Measurements from ENCODE around the gene ASB2.

ASB2 gene, protein sequence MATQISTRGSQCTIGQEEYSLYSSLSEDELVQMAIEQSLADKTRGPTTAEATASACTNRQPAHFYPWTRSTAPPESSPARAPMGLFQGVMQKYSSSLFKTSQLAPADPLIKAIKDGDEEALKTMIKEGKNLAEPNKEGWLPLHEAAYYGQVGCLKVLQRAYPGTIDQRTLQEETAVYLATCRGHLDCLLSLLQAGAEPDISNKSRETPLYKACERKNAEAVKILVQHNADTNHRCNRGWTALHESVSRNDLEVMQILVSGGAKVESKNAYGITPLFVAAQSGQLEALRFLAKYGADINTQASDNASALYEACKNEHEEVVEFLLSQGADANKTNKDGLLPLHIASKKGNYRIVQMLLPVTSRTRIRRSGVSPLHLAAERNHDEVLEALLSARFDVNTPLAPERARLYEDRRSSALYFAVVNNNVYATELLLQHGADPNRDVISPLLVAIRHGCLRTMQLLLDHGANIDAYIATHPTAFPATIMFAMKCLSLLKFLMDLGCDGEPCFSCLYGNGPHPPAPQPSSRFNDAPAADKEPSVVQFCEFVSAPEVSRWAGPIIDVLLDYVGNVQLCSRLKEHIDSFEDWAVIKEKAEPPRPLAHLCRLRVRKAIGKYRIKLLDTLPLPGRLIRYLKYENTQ

GRCh38 chr14:93976477-93977057, at the start of gene ASB2:
Gene ASB2 (minus strand): TSS chr14:93976570. CDS start chr14:93964539, 12,031 bp downstream.
- no peak for DNase-seq (ENCODE audit: low read depth)

- no peak for DNase-seq (ENCODE audit: low read depth)
Observed at GRCh38 chr14:94025720-94026119, 49.4 kb upstream of the ASB2 start.

DNA sequence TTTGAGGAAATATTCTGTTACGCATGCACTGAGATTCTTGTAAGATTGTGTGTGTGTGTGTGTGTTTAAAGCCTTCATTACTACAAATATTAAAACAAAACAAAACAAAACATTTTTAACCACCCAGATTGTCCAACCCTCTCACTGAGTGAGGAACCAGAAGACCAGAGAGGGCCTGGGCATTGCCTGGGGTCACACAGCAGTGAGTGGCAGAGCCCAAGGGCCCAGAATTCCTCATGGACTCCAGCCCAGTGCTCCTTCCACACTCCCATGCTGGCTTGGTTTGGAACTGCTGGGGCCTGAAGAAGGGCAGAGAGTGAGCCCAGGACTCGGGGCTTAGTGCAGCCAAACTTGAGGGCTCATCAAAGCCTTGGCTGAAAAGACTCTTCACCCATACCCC, 48.2 kb upstream of the ASB2 start:
- no peak for DNase-seq (ENCODE audit: low read depth)

DNA sequence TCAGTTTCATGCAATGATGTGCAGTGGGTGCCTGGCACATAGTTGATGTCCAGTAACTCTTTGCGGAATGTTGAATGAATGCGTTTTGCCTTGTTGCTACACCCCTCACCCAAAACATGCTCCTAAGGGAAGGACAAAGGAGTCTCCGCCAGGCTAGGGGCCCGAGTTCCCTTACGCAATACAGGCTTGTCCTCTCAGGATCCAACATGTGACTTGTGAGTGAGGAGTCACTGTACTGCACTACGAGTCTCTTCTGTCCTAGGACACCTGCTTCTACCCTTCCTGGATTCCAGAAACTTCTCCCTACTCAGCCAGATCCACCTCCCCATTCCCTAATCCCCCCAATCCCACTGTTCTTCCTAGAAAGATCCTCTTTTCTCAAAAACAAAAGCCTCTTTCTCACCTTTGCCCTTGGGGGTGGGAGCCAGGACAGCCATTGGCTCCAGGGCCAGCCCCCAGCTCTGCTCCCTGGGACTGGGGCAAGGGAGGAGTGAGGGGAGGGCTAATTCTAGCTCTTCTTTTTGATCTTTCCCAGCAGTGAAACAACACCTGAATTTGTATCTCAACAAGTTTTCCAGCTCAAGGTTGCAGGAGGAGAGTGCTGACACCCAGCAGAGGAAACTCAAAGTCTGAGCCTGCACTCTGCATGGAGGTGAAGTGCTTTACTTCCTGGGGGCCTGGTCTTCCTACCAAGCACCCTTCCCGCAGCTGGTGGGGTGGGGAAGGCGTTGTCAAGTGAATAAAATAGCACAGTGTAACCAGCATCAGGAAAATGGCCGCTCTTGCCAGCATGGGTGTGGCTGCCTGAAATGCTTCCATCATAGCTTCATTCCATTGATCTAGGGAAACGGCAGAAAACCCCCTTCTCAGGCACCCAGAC, 46.4 kb upstream of the ASB2 start:
- no peak for DNase-seq (ENCODE audit: low read depth)

GRCh38 chr14:94021416-94022157, 45.2 kb upstream of the ASB2 start:
- no peak for DNase-seq (ENCODE audit: low read depth)

DNA sequence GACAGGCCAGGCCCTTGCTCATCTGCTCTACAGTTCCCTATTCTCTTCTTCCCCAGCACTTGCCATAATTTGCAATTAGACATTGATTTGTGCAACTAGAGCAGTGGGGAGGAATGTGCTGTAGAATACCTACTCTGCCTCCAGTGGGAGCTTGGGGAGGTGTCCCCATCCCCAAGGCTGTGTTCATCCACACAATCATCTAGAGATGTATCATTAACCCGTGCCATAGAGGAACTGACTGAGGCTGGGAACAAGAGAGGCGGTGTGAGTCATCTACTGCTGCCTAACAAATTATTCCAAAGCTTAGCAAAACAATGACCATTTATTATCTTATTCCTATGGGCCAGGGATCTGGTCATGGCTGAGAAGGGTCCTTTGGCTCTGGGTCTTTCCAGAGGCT, 44.6 kb upstream of the ASB2 start:
- no peak for DNase-seq (ENCODE audit: low read depth)

DNA sequence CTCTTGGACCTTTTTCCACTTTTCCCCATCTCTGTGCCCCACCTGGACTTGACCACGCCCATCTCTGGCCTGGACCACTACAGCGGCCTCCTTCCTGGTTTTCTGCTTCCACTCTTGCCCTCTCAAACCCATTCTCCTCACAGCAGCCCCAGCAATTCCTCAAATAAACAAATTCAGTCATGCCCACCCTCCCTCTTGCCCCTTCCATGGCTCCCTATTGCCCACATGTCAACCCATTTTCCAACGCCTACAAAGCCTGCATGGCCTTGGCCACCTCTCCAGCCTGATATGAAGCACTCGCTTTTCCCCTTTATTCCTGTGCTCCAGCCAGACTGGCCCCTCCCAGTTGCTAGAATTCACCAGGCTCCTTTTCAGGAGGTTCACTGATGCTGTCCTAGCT, 43.9 kb upstream of the ASB2 start:
- no peak for DNase-seq (ENCODE audit: low read depth)

- no peak for DNase-seq (ENCODE audit: low read depth)
Observed at GRCh38 chr14:94019329-94019728, 43.0 kb upstream of the ASB2 start.

DNA sequence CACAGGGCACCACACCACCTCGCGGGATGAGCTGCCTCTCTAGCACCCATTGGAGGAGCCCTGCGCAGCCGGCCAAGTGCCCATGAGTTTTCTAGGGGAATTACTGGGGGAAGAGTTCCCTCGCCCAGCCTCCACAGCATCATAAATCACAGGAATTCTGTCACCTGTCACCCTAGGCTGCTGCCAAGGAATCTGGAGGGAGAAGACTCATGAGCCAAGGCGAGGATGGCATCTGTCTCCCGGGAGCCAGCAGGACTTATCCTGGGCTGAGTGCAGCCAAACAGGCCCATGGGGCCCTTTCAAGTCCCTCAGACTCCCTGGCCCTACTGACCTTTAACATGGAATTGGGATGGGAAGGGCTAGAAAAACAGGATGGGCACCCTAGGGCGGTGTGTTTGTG, 41.9 kb upstream of the ASB2 start:
- no peak for DNase-seq (ENCODE audit: low read depth)

DNA sequence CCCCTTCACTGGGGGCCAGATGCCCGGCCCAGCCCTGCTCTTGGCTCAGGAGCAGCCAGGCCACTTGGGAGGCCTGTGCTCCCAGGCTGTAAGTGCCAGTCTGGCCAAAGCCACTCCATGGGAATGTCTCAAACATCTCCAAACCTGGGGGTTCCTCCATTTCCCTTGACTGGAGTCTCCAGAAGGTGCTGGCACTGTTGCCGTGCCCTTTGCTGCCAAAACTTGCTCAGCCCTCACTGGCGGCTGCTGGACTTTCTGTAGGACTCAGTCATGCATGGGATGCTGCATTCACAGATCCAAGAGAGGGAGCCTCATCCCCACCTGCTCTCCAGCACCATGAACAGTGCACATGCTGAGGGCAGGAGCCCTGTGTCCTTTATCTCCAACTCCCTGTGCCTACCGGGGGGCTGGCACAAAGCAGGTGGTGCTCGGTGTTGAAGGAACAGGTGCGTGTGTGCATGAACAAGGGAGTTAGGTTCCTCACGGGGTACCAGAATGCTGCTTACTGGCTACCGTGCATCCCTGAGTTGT, 40.1 kb upstream of the ASB2 start:
- DNase-seq (ENCODE audit: low read depth) = no peak

- no peak for DNase-seq (ENCODE audit: low read depth)
Observed at GRCh38 chr14:94015223-94015622, 38.9 kb upstream of the ASB2 start.

GRCh38 chr14:94014382-94014781, 38.0 kb upstream of the ASB2 start:
- no peak for DNase-seq (ENCODE audit: low read depth)

DNA sequence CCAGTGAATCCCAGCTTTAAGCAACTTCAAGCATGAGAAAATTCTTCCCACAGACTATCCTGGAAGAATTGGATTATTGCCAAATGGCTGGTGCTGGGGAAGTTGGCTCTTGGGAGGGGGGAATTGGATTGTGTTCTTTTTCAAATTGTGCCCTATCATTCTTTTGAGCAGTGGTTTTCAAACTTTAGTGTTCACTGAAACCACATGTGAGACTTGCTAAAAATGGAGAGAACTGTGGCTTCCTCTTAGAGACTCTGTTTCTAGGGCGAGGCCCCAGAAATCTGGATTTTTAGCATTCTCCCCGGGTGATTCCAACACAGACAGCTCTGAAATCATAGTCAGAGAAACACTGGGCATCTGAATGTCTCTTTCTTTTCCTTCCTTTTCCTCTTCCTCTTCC, 35.4 kb upstream of the ASB2 start:
- DNase-seq (ENCODE audit: low read depth) = no peak

GRCh38 chr14:94010625-94011024, 34.3 kb upstream of the ASB2 start:
- DNase-seq (ENCODE audit: low read depth) = no peak

DNA sequence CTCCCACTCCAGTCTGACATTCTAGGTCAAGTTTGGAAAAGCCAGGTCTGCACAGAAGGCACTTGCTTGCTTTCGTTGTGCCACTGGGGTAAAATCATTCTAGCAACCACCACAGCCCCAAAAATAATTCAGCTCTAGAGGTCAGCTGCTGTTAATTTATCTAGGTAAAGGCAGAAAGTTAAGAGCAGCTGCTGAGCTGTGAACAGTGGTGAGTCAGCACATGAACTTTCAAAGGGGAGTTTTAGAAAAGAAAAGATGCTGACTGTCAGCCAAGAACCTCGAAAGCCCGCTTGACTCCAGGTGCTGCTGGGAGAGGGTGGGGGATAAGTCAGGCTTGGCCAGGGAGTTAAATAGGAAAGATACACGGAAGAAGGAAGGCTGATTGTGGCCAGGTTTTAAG, 33.4 kb upstream of the ASB2 start:
- no peak for DNase-seq (ENCODE audit: low read depth)

- no peak for DNase-seq (ENCODE audit: low read depth)
Observed at GRCh38 chr14:94008234-94008633, 31.9 kb upstream of the ASB2 start.

DNA sequence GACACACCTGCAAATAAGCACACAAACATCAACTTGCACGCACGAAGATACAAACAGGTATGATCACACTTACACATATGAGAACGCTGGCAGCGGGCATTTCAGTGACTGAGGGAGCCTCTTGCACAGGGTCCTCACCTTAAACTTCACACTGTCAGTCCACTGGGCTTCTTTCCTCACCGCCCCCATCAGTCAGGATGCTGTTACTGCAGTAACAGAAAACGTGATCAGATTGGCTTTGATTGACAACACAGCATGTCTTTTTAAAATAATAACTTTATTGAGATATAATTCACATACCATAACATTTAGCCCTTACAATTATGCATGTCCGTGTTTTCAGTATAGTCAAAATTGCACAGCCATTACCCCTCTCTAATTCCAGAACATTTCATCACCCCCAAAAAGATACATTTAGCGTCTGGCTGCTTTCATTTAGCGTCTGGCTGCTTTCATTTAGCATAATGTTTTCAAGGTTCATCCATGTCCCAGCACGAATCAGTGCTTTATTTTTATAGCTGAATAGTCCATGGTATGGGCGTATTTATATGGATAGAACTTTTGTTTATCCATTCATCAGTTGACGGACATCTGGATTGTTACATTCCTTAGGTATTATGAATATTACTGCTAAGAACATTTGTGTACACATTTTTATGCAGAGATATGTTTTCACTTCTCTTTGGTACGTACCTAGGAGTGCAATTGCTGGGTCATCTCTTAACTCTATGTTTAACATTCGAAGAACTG, 29.1 kb upstream of the ASB2 start:
- DNase-seq (ENCODE audit: low read depth) = no peak

- no peak for DNase-seq (ENCODE audit: low read depth)
Observed at GRCh38 chr14:94004015-94004414, 27.6 kb upstream of the ASB2 start.

- no peak for DNase-seq (ENCODE audit: low read depth)
Observed at GRCh38 chr14:94003397-94003796, 27.0 kb upstream of the ASB2 start.

DNA sequence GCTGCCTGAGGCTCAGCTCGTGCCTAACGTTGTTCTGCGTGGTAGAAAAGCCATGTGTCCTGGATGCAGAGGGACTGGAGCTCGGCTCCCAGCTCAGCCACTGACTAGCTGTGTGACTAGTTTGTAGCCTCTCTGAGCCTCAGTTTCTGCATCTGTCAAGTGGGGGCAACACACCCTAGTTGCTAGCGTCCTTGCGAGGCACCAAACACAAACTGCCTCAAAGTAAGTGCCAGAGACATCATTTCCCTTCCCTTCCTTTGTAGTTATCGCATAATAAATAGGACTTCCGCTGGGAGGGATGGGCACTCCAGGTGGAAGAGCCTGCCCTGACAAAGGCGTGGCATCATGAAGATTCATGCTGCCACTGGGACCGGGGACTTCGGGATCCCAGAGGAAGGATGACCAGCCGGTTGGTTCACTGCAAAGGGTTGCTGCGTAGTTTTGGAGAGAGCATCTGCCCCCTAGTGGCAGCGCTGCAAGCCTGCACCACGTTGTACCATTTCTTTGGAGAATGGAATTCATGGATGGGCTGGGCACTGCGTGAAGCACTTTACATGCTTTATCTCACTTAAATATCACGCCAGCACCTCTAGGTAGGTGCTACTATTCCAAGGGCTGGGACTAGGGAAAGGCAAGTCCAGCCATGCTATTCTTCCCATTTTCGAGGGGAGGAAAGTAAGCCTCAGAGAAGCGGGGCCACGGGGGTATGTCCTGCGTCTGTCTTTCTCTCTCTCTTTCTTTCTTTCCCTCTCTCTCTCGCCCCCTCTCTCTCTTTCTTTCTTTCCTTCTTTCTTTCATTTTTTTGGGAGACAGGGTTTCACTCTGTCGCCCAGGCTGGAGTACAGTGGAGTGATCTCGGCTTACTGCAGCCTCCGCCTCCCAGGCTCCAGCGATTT, 25.4 kb upstream of the ASB2 start:
- peak; percentile 35 for DNase-seq (ENCODE audit: low read depth)

Measured in stimulated activated CD8-positive, alpha-beta memory T cell treated with anti-CD3 and anti-CD28 coated beads, Interleukin-15, amount 100 ng/mL, for 24 hours (primary cell).